Activated gamma-delta T cell (primary cell): Measurements from ENCODE around the gene PEX7.
"Not testable (repeated sequence)": the region's sequence is repeated elsewhere in the genome, so short reads cannot be mapped to it uniquely, and the experiment has no call there.

Experiments
- DNase-seq: peaks from one replicate; lab custom pipeline; 2025; lab: John Stamatoyannopoulos, UW

The PEX7 gene

DNA sequence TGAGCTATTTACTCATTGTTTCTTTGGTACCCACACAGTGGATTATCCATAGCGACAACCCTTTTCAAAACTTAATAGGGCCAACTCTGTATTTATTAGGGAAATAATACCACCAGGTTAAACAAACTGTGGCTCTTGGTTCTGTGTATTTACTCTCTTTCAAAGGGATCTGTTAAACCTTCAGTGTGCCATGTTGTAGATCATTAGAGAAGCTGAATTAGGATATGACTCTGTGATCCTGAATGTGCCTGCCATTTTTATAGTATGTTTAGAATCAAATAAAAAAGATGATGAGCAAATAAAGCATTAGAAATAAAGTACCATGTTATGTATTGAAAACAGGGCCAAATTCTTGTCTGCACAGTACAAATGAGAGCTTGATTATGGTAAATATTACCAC, 74.7 kb downstream of the PEX7 start:
- DNase-seq, result no peak

DNA sequence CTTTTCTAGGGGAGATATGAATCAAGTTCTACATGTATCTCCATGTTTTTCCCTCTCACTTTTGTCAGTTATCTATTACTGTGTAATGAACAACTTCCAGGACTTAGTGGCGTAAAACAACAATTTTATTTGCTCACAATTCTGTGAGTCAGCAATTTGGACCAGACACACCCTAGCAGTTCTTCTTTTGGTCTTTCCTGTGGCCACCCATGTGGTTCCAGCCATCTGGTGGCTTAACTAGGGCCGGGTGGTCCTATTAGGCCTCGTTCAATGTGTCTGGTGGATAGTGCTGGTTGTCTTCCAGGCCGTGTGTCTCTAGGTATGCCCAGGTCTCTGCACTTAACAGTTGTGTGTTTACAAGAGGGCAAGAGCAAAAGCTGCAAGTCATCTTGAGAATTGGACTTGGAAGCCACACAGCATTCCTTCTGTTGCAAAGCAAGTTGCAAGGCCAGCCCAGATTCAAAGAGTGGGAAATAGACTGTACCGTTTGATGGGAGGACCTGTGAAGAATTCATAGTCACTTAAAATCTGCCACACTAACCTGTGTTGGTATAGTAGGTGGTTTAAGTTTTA, 78.9 kb downstream of the PEX7 start:
- no peak for DNase-seq

DNA sequence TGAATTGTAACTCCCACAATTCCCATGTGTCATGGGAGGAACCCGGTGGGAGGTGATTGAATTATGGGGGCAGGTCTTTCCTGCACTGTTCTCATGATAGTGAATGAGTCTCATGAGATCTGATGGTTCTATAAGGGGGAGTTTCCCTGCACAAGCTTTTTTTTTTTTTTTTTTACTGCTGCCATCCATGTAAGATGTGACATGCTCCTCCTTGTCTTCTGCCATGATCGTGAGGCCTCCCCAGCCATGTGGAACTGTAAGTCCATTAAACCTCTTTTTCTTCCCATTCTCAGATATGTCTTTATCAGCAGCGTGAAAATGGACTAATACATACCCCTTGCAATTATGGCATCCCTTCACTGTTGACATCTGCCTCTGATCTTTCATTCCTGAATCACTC, 82.1 kb downstream of the PEX7 start:
- not testable (repeated sequence) for DNase-seq

DNA sequence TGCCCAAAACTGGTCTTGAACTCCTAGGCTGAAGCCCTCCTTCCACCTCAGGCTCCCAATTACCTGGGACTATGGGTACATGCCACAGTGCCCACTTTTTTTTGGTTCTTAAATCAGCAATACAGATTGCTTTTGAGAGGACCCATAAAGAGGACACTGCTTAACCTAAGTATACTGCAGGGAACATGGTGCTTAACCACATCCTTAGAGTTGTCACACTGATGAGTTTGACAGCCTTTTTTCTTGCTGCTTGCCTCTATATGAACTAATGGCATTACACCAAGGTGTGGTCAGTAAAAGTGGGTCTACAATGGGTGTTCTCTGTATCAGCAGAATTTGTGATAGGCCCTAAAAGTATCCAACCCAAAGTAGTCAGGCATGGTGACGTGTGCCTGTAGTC, 92.6 kb downstream of the PEX7 start:
- DNase-seq, result no peak

DNA sequence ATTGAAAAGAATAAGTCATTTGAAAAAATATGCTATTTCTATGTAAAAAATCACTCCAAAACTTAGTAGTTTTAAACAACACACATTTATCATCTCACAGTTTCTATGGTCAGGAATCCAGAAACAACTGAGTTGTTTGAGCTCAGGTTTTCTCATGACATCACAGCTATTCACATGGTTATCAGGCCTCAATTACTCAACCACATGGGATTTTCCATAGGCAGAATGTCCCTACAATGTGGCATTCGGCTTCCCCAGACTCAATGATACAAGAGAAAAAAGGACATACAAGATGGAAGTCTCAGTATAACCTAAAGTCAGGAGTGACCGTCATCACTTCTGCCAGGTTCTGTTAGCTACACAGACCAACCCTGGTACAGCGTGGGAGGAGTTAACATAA, 96.3 kb downstream of the PEX7 start:
- DNase-seq, result no peak

DNA sequence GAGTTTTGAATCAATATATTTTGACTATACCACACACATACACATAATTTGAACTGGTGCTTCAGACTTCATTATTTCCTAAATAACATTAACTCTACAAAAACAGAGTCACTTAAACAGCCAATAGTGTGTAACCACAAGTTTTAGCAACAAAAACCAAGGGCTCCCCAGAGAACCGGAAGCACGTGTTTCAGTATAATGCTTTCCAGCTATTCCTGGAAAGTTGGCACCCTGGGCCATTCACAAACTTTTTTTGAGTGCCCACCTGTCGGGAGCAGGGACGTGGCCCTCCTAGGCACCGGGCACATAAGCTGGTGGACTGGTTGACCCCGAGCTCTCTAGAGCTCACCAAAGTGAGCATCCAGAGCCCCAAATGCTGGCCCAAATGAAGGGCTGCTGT, 97.8 kb downstream of the PEX7 start:
- DNase-seq, result no peak

DNA sequence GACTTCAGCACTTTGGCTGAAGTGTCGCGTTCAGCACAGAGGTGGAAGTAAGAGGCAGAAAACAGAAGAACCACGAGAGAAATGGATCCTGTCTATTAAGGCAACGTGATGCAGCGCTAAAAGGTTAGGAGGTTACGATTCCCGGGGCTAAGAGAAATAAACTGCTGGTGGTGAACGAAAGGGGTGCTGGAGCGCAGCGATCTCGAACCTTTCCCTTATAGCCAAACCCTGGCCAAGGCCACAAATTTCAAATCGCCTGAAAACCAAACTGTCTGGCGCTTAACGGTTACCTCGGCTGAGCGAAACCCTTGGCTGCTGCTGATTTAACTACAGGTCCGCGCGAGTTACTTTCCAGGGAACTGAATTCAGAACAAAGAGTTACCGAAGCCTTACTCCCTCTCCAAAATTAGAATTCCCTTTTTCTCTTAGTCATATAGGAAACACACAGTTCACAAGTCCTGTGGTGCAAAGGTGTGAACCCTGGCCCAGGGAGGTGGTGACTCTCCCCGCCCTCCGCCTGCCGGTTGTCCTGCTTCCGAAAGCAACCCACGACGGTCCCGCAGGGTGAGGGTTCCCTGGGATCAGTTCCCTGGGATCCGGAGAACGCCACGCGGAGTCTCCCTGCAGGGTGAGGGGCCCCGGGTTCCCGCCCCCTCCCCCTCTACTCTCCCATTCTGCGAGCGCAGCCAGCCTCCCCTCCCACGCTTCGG, 98.4 kb downstream of the PEX7 start:
- DNase-seq, result no peak

DNA sequence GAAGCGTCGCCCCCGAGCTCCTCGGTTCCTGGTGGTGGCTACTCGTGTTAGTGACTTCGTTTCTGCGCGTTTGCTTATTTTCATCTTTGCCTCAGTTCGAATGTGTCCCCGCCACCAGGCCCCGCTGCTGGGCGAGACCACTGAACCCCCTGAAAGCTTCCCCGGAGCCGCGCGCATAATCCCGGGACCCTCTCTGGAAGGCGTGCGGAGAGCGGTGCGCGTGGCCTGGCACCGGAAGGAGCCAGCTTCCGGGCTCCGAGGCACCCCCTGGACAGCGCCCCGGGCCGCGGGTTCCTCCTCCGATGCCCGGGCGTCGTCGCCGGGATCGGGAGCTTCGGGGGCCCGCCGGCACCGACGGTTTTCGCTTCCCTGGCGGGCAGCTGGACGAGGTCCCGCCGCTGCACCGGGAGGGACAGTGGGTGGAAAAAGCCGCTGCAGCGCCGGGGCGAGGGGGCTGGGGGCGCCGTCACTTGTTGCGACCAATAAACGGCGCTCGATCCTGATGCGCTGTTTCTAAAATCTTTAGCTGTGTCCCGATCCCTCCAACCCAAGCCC, 99.1 kb downstream of the PEX7 start:
- no peak for DNase-seq

DNA sequence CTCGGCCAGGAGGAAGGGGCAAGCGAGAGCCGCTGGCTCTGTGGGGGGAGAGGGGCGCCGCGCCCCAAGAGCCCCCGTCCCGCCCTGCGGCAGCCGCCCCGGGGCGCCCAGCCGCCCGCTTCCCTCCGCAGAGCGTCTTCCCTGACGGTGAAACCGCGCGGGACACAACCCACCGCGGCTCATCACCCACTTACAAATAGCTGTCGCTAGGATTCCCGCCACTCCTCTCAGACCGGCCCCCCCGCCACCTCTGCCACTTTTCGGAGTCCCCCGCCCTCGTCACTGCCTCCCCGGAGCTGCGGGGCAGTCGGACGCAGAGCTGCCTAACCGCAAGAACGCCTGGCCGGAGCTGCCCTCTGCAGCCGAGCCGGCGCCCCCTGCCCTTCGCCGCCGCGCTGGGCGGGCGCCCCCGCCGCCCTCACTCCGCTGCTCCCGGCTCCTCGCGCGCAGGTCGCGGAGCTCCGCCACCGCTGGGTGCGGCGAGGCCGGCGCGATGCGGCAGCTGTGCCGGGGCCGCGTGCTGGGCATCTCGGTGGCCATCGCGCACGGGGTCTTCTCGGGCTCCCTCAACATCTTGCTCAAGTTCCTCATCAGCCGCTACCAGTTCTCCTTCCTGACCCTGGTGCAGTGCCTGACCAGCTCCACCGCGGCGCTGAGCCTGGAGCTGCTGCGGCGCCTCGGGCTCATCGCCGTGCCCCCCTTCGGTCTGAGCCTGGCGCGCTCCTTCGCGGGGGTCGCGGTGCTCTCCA, 99.7 kb downstream of the PEX7 start, which contains the start of gene SLC35D3:
Gene SLC35D3 (plus strand): TSS at position 366 of the 749 bp plus-strand sequence. CDS start 128 bp downstream, at position 494.
- no peak for DNase-seq

DNA sequence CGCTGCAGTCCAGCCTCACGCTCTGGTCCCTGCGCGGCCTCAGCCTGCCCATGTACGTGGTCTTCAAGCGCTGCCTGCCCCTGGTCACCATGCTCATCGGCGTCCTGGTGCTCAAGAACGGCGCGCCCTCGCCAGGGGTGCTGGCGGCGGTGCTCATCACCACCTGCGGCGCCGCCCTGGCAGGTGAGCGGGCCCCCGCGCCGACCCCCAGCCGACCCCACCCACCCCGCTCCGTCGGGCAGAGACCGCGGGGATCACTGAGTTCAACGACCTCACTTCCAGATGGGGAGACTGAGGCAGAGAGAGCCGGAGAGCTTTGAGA, 100.3 kb downstream of the PEX7 start:
- no peak for DNase-seq

DNA sequence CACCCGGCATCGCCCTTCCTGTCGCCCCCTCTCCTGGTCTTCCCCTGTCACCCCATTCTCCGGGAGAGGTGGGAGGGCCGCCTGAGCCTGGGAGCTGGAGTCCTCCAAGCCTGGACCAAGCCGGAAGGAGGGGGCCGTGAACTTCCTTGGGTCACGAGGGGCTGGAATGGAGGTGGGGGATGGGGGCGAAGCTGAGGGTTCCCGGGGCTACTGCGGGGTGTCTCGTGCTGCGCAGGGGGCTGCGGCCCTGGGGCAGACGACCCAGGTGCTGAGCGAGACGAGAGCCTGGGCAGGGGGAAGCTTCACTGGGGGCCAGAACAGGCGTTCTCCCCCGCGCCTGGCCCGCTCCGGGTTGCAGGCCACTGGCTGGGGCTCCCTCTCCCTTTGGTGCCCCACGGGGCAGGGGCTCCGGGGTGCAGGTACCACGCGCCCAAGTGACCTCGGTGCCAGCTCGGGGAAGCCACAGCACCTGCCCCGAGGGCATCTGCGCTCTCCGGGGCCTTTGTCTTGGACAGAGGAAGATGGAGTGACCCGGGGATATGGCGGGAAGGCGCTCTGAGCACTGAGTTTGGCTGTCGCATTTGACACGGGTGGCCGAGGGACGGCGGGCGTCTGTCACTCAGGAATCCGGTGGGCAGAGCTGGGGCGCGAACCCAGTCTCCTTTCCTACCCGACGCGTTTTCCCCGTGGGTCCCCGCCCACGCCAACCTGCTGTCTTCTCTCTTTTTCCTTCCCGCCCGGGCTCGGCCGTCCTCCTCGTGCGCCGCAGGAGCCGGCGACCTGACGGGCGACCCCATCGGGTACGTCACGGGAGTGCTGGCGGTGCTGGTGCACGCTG, 100.9 kb downstream of the PEX7 start:
- DNase-seq, result no peak

DNA sequence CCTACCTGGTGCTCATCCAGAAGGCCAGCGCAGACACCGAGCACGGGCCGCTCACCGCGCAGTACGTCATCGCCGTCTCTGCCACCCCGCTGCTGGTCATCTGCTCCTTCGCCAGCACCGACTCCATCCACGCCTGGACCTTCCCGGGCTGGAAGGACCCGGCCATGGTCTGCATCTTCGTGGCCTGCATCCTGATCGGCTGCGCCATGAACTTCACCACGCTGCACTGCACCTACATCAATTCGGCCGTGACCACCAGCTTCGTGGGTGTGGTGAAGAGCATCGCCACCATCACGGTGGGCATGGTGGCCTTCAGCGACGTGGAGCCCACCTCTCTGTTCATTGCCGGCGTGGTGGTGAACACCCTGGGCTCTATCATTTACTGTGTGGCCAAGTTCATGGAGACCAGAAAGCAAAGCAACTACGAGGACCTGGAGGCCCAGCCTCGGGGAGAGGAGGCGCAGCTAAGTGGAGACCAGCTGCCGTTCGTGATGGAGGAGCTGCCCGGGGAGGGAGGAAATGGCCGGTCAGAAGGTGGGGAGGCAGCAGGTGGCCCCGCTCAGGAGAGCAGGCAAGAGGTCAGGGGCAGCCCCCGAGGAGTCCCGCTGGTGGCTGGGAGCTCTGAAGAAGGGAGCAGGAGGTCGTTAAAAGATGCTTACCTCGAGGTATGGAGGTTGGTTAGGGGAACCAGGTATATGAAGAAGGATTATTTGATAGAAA, 101.7 kb downstream of the PEX7 start:
- no peak for DNase-seq

DNA sequence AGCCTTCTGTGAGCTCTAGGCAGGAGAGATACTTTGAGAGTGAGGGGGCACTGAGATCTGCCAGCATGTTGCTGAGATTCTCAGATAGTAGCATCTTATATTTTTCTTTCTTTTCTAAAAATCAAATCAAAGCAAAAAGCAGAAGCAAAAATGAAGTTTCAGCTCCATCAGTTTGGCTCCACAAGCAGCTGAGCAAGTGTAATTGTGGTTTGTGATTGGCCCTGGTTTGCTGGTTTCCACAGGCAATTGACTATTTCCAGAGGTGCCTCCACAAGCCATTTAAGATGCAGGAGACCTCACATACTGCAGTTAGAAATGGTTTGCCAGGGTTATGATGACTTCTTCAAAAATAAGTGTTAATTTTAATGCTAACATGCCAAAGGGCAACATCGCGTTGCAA, 104.0 kb downstream of the PEX7 start:
- no peak for DNase-seq

DNA sequence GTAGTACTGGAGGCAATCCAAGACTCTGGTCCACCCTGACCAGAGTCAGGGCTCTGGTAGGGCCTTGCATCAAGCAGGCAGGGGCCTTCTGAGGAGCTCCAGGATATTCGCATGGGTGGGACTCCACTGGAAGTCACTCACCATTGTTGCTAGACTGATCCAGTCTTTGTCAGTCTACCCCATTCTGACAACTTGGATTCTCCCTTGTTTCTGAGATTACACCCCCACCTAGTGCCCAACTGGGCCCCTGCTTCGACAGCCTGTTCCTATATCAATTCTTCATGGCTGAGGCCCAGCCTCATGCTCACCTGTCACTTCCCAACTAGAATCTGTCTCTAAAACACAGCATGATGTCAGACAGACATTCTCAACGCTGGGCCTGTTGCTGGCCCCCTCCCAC, 104.9 kb downstream of the PEX7 start:
- no peak for DNase-seq

DNA sequence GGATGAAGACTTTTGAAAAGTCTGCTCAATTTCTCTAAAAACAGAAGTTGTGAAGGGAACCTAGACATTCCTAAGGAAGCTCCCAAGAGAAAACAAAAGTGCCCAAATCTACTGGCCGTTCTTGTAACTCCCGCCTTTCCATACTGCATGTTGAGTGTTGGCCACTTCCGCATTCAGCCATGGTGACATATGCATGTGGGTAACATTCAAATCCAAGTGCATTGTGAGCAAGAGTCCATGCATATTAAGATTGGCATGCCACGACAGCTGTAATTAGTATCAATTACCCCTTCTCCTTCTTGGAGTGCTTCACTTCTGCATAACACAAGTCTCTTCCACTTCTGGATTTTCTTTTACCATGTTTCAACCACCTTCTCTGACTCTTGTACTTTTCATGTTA, 108.1 kb downstream of the PEX7 start:
- DNase-seq, result no peak

DNA sequence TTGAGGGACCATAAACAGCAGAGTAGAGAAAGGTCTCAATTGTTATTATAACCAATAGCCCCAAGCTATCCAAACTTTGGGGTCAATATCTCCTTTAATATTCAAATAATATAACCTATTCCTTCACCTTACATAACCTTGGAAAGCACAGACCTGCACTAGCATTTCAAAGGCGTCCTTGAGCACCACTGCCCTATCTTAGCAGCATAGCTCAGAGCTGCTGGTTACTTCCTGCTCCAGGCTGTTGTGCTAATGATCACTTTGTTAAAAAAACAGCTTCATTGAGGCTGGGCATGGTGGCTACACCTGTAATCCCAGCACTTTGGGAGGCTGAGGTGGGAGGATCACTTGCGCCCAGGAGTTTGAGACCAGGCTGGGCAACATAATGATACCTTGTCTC, 110.2 kb downstream of the PEX7 start:
- DNase-seq, result no peak

DNA sequence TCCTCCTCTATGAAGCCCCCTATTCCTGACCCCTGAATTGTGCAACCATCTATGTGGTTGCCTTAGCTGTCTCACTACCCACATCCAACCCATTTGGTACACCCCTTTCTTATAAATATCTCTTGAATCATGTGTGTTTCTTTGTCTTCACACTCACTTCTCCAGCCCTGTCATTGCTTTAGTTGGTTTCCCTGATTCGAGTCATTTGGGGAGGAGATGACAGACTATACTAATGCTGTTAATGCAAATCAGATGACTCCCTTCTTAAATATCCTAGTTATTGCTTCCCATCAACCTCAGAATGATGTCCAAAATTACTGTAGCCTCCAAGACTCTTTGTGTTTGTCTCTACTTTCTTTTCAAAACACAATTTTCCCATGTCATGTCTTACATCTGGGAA, 122.7 kb downstream of the PEX7 start:
- DNase-seq, result no peak

DNA sequence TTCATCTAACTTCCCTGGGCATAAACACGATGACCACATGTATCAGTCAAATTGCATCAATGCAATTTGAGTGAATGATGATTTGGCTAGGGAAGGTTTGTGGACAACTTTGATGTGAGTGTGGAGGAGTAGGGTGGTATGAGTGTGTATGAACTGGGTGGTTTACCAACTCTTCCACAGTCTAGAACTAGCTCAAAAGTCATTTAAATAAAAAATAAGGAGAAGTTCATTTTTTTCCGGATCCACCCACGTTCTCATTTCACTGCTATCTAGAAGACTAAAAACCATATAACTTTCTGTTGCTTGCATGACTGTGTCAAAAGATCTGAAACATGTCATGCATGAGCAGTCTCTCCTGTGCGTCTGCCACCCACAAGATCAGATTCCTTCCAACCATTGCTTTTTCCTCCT, 123.3 kb downstream of the PEX7 start:
- no peak for DNase-seq

DNA sequence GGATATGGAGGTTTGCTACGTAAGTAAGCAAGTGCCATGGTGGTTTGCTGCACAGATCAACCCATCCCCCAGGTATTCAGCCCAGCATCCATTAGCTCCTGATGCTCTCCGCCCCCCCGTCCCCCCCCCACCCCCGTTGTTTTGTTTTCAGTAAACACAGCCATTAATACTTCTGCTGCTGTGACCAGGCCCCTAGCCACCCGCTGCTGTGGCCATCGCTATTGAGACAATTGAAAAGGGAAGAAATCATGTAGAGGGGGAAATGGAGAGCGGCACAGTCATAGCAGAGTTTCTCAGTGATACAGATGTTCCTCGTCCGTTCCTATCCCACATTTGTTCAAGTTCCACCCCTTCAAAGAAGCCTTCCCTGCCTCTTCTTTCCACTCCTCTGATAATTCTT, 124.6 kb downstream of the PEX7 start:
- DNase-seq, result no peak

DNA sequence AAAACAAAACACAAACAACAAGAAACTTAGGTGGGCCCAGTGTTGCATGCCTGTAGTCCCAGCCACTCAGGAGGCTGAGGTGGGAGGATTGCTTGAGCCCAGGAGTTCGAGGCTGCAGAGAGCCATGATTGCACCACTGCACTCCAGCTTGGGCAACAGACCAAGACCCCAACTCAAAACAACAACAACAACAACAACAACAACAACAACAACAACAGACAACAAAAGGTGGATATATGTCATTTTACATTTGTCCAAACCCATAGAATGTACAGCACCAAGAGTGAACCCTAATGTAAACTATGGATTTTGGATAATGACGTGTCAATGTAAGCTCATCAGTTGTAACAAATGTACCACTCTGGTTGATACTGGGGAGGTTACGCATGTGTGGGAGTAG, 127.6 kb downstream of the PEX7 start:
- not testable (repeated sequence) for DNase-seq

DNA sequence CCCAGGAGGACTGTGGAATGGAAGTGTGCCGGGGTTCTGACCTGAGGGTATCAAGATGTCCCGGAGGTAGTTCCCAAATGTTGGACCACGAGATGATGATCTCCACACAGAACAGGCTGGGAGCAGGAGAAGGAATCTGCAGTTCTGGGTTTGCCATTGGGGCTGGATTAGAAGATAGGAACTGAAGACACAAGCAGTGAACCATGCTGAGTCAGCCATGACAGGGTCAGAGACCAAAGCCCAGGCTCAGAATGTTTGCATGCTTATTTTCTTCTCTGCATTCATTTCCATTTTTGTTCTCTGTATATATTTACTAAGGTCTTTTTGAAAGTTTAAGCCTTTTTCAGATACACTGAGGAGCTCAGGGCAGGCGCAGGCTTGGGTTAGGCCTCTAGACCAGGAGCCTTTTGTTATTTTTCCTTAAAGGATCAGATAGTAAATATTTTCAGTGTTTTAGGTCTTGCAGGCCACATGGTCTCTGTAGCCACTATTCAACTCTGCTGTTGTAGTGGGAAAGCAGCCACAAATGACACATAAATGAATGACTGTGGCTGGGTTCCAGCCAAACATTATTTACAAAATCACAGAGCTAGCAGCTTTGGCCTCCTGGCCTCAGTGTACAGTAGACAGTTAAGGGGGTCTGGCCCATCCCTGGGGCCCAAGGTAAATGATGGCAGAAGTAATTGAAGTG, 128.2 kb downstream of the PEX7 start:
- no peak for DNase-seq
